ACC112 (cell line): ENCODE measurements around the gene ABAT.

ENCODE experiments used
- H2AFZ ChIP-seq: fragments of 200-600 bp; sonication (generic); one replicate; pipeline ENCODE4 v1.6.0; 2017; ENCODE audit warnings: antibody characterized with exemption, low read length; ENCODE audit not compliant: unreplicated experiment
- H3K27ac ChIP-seq: fragments of 200-600 bp; sonication (generic); 2 replicates; pipeline ENCODE4 v1.5.1; 2014; ENCODE audit warnings: low read depth, mild to moderate bottlenecking, antibody characterized with exemption, low read length, moderate library complexity
- H3K27me3 ChIP-seq: fragments of 200-600 bp; sonication (generic); 2 replicates; pipeline ENCODE4 v1.6.1; 2014; ENCODE audit warnings: mild to moderate bottlenecking, antibody characterized with exemption, low read length, moderate library complexity, mixed read lengths; ENCODE audit not compliant: insufficient read depth
- H3K36me3 ChIP-seq: fragments of 200-600 bp; sonication (generic); 2 replicates; pipeline ENCODE4 v1.6.1; 2016; ENCODE audit warnings: mild to moderate bottlenecking, antibody characterized with exemption, low read length, moderate library complexity, mixed read lengths; ENCODE audit not compliant: insufficient read depth
- H3K4me1 ChIP-seq: fragments of 200-600 bp; sonication (generic); one replicate; pipeline ENCODE4 v1.6.1; 2016; ENCODE audit warnings: low read length, mixed read lengths; ENCODE audit not compliant: insufficient read depth, unreplicated experiment, control insufficient read depth
- H3K4me3 ChIP-seq: fragments of 200-600 bp; sonication (generic); 2 replicates; pipeline ENCODE4 v1.5.1; 2014; ENCODE audit warnings: mild to moderate bottlenecking, low read depth, low read length
- H3K79me2 ChIP-seq: fragments of 200-600 bp; sonication (generic); one replicate; pipeline ENCODE4 v1.6.0; 2016; ENCODE audit warnings: low read length; ENCODE audit not compliant: control insufficient read depth, unreplicated experiment, insufficient read depth

Gene ABAT

GRCh38 chr16:8634991-8635736, 39.3 kb upstream of the ABAT start:
- H2AFZ ChIP-seq: no peak overlapping the region
- H3K4me3 ChIP-seq: no peak overlapping the region
- no peaks in the 10 kb centered on the region for H3K4me1 ChIP-seq
- no peaks in the 10 kb centered on the region for H3K27me3 ChIP-seq
- H3K27ac ChIP-seq: no peak overlapping the region
- no peaks in the 10 kb centered on the region for H3K79me2 ChIP-seq
- H3K36me3 ChIP-seq: peaks cover 16% of the 10 kb centered on the region

- H3K36me3 ChIP-seq: peaks cover 19% of the 10 kb centered on the region
- no peaks in the 10 kb centered on the region for H3K79me2 ChIP-seq
- no peak overlapping the region for H3K27ac ChIP-seq
- no peaks in the 10 kb centered on the region for H3K27me3 ChIP-seq
- no peak overlapping the region for H3K4me3 ChIP-seq
- no peaks in the 10 kb centered on the region for H3K4me1 ChIP-seq
- no peak overlapping the region for H2AFZ ChIP-seq
Observed at GRCh38 chr16:8639694-8640093, 34.7 kb upstream of the ABAT start.

GRCh38 chr16:8641671-8642070, 32.7 kb upstream of the ABAT start:
- Histone ChIP-seq H3K36me3 (peaks cover 22% of the 10 kb centered on the region; the same call in 1 of the 2 replicates), H3K27me3 (no peaks in the 10 kb centered on the region), H3K79me2 (no peaks in the 10 kb centered on the region), H3K4me3 (no peak overlapping the region), H3K27ac (no peak overlapping the region), H2AFZ (no peak overlapping the region), H3K4me1 (no peaks in the 10 kb centered on the region)

GRCh38 chr16:8642146-8642545, 32.3 kb upstream of the ABAT start:
- Histone ChIP-seq H3K4me3 (no peak overlapping the region), H3K4me1 (no peaks in the 10 kb centered on the region), H3K36me3 (peaks cover 21% of the 10 kb centered on the region; the same call in 1 of the 2 replicates), H2AFZ (no peak overlapping the region), H3K27me3 (no peaks in the 10 kb centered on the region), H3K79me2 (no peaks in the 10 kb centered on the region), H3K27ac (no peak overlapping the region)

- Histone ChIP-seq H3K36me3 (peaks cover 19% of the 10 kb centered on the region; the same call in 1 of the 2 replicates), H3K79me2 (no peaks in the 10 kb centered on the region), H2AFZ (no peak overlapping the region), H3K4me3 (no peak overlapping the region), H3K27ac (no peak overlapping the region), H3K27me3 (no peaks in the 10 kb centered on the region), H3K4me1 (no peaks in the 10 kb centered on the region)
Observed at GRCh38 chr16:8644211-8645140, 29.9 kb upstream of the ABAT start.

- no peaks in the 10 kb centered on the region for H3K79me2 ChIP-seq
- no peaks in the 10 kb centered on the region for H3K27me3 ChIP-seq
- H3K36me3 ChIP-seq: peaks cover 19% of the 10 kb centered on the region; the same call in 1 of the 2 replicates
- no peak overlapping the region for H2AFZ ChIP-seq
- no peaks in the 10 kb centered on the region for H3K4me1 ChIP-seq
- no peak overlapping the region for H3K27ac ChIP-seq
- no peak overlapping the region for H3K4me3 ChIP-seq
Observed at GRCh38 chr16:8645141-8645521, 29.3 kb upstream of the ABAT start.

GRCh38 chr16:8645831-8646230, 28.6 kb upstream of the ABAT start:
- Histone ChIP-seq H3K4me1 (no peaks in the 10 kb centered on the region), H3K4me3 (no peak overlapping the region), H3K27me3 (no peaks in the 10 kb centered on the region), H3K36me3 (peaks cover 19% of the 10 kb centered on the region; the same call in 1 of the 2 replicates), H3K27ac (no peak overlapping the region), H2AFZ (no peak overlapping the region), H3K79me2 (no peaks in the 10 kb centered on the region)

- no peaks in the 10 kb centered on the region for H3K79me2 ChIP-seq
- H3K27ac ChIP-seq: no peak overlapping the region
- no peak overlapping the region for H3K4me3 ChIP-seq
- H3K36me3 ChIP-seq: peaks cover 19% of the 10 kb centered on the region; the same call in 1 of the 2 replicates
- no peak overlapping the region for H2AFZ ChIP-seq
- H3K27me3 ChIP-seq: no peaks in the 10 kb centered on the region
- H3K4me1 ChIP-seq: no peaks in the 10 kb centered on the region
Observed at GRCh38 chr16:8646326-8647053, 27.9 kb upstream of the ABAT start.

GRCh38 chr16:8647721-8648318, 26.6 kb upstream of the ABAT start:
- no peaks in the 10 kb centered on the region for H3K79me2 ChIP-seq
- H3K27ac ChIP-seq: no peak overlapping the region
- no peak overlapping the region for H3K4me3 ChIP-seq
- peaks cover 16% of the 10 kb centered on the region; the same call in 1 of the 2 replicates for H3K36me3 ChIP-seq
- H3K27me3 ChIP-seq: no peaks in the 10 kb centered on the region
- H2AFZ ChIP-seq: no peak overlapping the region
- H3K4me1 ChIP-seq: no peaks in the 10 kb centered on the region

- no peak overlapping the region for H3K27ac ChIP-seq
- H3K27me3 ChIP-seq: no peaks in the 10 kb centered on the region
- no peaks in the 10 kb centered on the region for H3K79me2 ChIP-seq
- no peak overlapping the region for H2AFZ ChIP-seq
- no peaks in the 10 kb centered on the region for H3K4me1 ChIP-seq
- H3K4me3 ChIP-seq: no peak overlapping the region
- H3K36me3 ChIP-seq: peaks cover 10% of the 10 kb centered on the region; the same call in 1 of the 2 replicates
Observed at GRCh38 chr16:8648877-8649276, 25.5 kb upstream of the ABAT start.
